ENCODE results near the gene ANKRD53. TPM values are rescaled to one million over a fixed set of nuclear protein-coding genes. Genes with fewer than 3 reads are reported as not detected.

Gene ANKRD53
- total RNA-seq, 2 experiments from 2014 or later: not detected

- CTCF ChIA-PET: interaction anchor here (1.0 to 6.2 kb wide), 6 partner anchors 12 to 90 kb away, joined by 3 to 60 read pairs (median 29); no protein-coding TSS in a partner anchor
Measured at GRCh38 chr2:70962211-70962884, 16.1 kb upstream of the ANKRD53 start.

GRCh38 chr2:70962885-70963878, 15.2 kb upstream of the ANKRD53 start:
- no peak for TF ChIP-seq CTCF (IDR thresholded peaks at IDR 0.05)
- Mint-ChIP-seq H3K27me3 (peaks cover 18% of the 10 kb centered on the region), H3K27ac (no peak overlapping the region), H3K4me3 (no peak overlapping the region), H3K36me3 (ENCODE audit: low read depth) (no peaks in the 10 kb centered on the region), H3K9me3 (no peaks in the 10 kb centered on the region), H3K4me1 (ENCODE audit: low read depth) (peaks cover 6% of the 10 kb centered on the region)
- no peak for DNase-seq
- intact Hi-C loops (cut with micrococcal nuclease): no loop called here
- no peak for ATAC-seq
- CTCF ChIA-PET: interaction anchor here (0.8 to 6.2 kb wide), 14 partner anchors 8 to 94 kb away, joined by 3 to 60 read pairs (median 9); partner anchors contain the start of gene ANKRD53
- POLR2A ChIA-PET: interaction anchor here (0.7 to 0.9 kb wide), 4 partner anchors 10 to 254 kb away, joined by 3 read pairs; no protein-coding TSS in a partner anchor

More at GRCh38 chr2:70962211-70962884, 16.1 kb upstream of the ANKRD53 start:
- Mint-ChIP-seq H3K36me3 (ENCODE audit: low read depth) (no peaks in the 10 kb centered on the region), H3K27ac (no peak overlapping the region), H3K27me3 (peaks cover 18% of the 10 kb centered on the region), H3K4me3 (no peak overlapping the region), H3K9me3 (no peaks in the 10 kb centered on the region), H3K4me1 (ENCODE audit: low read depth) (peaks cover 7% of the 10 kb centered on the region)
- POLR2A ChIA-PET: interaction anchor here (0.7 to 0.8 kb wide), 2 partner anchors 11 to 12 kb away, joined by 3 read pairs; no protein-coding TSS in a partner anchor
- intact Hi-C loops (cut with micrococcal nuclease): no loop called here
- no peak for TF ChIP-seq CTCF (IDR thresholded peaks at IDR 0.05)
- DNase-seq: no peak
- no peak for ATAC-seq

GRCh38 chr2:70964133-70964532, 14.3 kb upstream of the ANKRD53 start:
- ATAC-seq (no peak), DNase-seq (no peak)
- no peak for TF ChIP-seq CTCF (IDR thresholded peaks at IDR 0.05)
- H3K4me1 Mint-ChIP-seq (ENCODE audit: low read depth): peaks cover 3% of the 10 kb centered on the region
- no peak overlapping the region for H3K27ac Mint-ChIP-seq
- no peaks in the 10 kb centered on the region for H3K36me3 Mint-ChIP-seq (ENCODE audit: low read depth)
- no peaks in the 10 kb centered on the region for H3K9me3 Mint-ChIP-seq
- intact Hi-C loops (cut with micrococcal nuclease): loop anchor here (2.0 kb wide), 1 partner anchor 31 kb away; the partner anchor contains the start of gene TEX261
- peaks cover 18% of the 10 kb centered on the region for H3K27me3 Mint-ChIP-seq
- POLR2A ChIA-PET: interaction anchor here (0.7 to 0.9 kb wide), 2 partner anchors 21 to 255 kb away, joined by 3 read pairs; no protein-coding TSS in a partner anchor
- no peak overlapping the region for H3K4me3 Mint-ChIP-seq
- CTCF ChIA-PET: interaction anchor here (0.6 to 6.2 kb wide), 22 partner anchors 9 to 181 kb away, joined by 3 to 60 read pairs (median 5); partner anchors contain the start of gene ANKRD53

GRCh38 chr2:70964596-70965386, 13.6 kb upstream of the ANKRD53 start:
- intact Hi-C loops (cut with micrococcal nuclease): loop anchor here (2.0 kb wide), 1 partner anchor 30 kb away; the partner anchor contains the start of gene TEX261
- H3K9me3 Mint-ChIP-seq: no peaks in the 10 kb centered on the region
- ChIA-PET POLR2A (interaction anchor here (0.6 to 1.1 kb wide), 4 partner anchors 20 to 58 kb away, joined by 3 to 4 read pairs (median 3); no protein-coding TSS in a partner anchor), CTCF (interaction anchor here (0.6 to 6.2 kb wide), 31 partner anchors 9 to 347 kb away, joined by 3 to 60 read pairs (median 5); partner anchors contain the start of gene ANKRD53)
- peak overlapping the region; percentile 77 for H3K4me3 Mint-ChIP-seq
- ATAC-seq: peak; percentile 97
- H3K27me3 Mint-ChIP-seq: peaks cover 18% of the 10 kb centered on the region
- no peak overlapping the region for H3K27ac Mint-ChIP-seq
- TF ChIP-seq CTCF (IDR thresholded peaks at IDR 0.05): peak; percentile 93
- peaks cover 3% of the 10 kb centered on the region for H3K4me1 Mint-ChIP-seq (ENCODE audit: low read depth)
- peak; percentile 89 for DNase-seq
- H3K36me3 Mint-ChIP-seq (ENCODE audit: low read depth): no peaks in the 10 kb centered on the region
